Naive thymus-derived CD8-positive, alpha-beta T cell (primary cell): ENCODE measurements around the gene UCK1. TPM values are rescaled to one million over a fixed set of nuclear protein-coding genes. Genes with fewer than 3 reads are reported as not detected.
"Not testable (repeated sequence)": the region's sequence is repeated elsewhere in the genome, so short reads cannot be mapped to it uniquely, and the experiment has no call there.

ENCODE experiments used
- ATAC-seq, 2 donors: fragments of 150-1000 bp; cut with Tn5 transposase in 1 of 2; sonication (Bioruptor Pico), chemical (Tn5 transposase) in 1 of 2; 1 replicate in 1 of 2; 2 replicates in 1 of 2; pipeline ENCODE4 v1.10.0; 2021; ENCODE audit warnings: mild to moderate bottlenecking in 2 of 2, moderate library complexity in 2 of 2
- POLR2A ChIA-PET: fragments of 350-600 bp; sonication (Branson Sonifier 250); formaldehyde crosslinking; loops from one replicate; lab custom pipeline; 2021; ENCODE audit warnings: antibody characterized with exemption; lab: Charles Lee
- DNase-seq, 10 donors: peaks; one replicate each; pipeline versions ENCODE4 v3.0.0 to v3.0.0-alpha.2; 2020 to 2022
- H3K27ac Mint-ChIP-seq, 10 donors: one replicate each; pipeline ENCODE4 v1.8.0; 2020 to 2022; ENCODE audit warnings: mild to moderate bottlenecking in 10 of 10, mixed read lengths in 10 of 10, moderate library complexity in 4 of 10, inconsistent platforms in 1 of 10
- H3K27me3 Mint-ChIP-seq, 5 donors: one replicate each; pipeline ENCODE4 v1.8.0; 2021 to 2022; ENCODE audit warnings: mixed read lengths in 5 of 5
- H3K36me3 Mint-ChIP-seq, 3 donors: one replicate each; pipeline ENCODE4 v1.8.0; 2020 to 2022; ENCODE audit warnings: mixed read lengths in 3 of 3, mild to moderate bottlenecking in 2 of 3, inconsistent platforms in 1 of 3
- H3K4me1 Mint-ChIP-seq, 4 donors: one replicate each; pipeline ENCODE4 v1.8.0; 2021 to 2022; ENCODE audit warnings: mixed read lengths in 4 of 4
- H3K4me3 Mint-ChIP-seq, 10 donors: one replicate each; pipeline ENCODE4 v1.8.0; 2020 to 2022; ENCODE audit warnings: mild to moderate bottlenecking in 10 of 10, mixed read lengths in 10 of 10, moderate library complexity in 6 of 10, inconsistent platforms in 1 of 10
- H3K9me3 Mint-ChIP-seq, 9 donors: one replicate each; pipeline ENCODE4 v1.8.0; 2020 to 2022; ENCODE audit warnings: mixed read lengths in 9 of 9, mild to moderate bottlenecking in 3 of 9, inconsistent platforms in 1 of 9, moderate library complexity in 1 of 9
- polyA plus RNA-seq, 3 donors: library from polyadenylated mRNA; unstranded; fragments of 300-500 nt; fragmentation: Illumina TruSeq; gene quantifications; one replicate each; pipeline ENCODE4 v1.2.3, GENCODE V29; 2021
- total RNA-seq, 8 experiments: library from RNA in 2 of 8; stranded (reverse) in 2 of 8; gene quantifications; one replicate each; pipeline ENCODE4 v1.2.3 and lab custom pipeline; 2021 to 2026

UCK1 gene
- total and polyA plus RNA-seq, 5 experiments from 2014 or later: 21.8 to 29.9 (median 24.0) TPM

DNA sequence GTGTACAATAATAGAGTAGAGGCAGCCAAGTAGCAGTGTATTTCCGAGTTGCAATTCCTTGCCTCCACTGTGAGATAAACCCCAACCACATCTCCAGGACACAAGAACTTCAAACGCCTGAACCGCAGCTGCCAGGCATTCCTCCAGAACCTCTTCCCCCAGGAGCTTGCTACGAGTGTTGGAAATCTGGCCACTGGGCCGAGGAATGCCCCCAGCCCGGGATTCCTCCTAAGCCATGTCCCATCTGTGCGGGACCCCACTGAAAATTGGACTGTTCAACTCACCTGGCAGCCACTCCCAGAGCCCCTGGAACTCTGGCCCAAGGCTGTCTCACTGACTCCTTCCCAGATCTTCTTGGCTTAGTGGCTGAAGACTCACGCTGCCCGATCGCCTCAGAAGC, 18.1 kb upstream of the UCK1 start:
- H3K36me3 Mint-ChIP-seq: peaks cover 9 to 14% (median 12%) of the 10 kb centered on the region in 3 donors
- peaks cover 0 to 25% (median 4%) of the 10 kb centered on the region in 9 donors for H3K9me3 Mint-ChIP-seq
- H3K27ac Mint-ChIP-seq, ATAC-seq, POLR2A ChIA-PET, DNase-seq, H3K4me3 Mint-ChIP-seq: not testable (repeated sequence)
- H3K27me3 Mint-ChIP-seq: peaks cover 36 to 67% (median 58%) of the 10 kb centered on the region in 5 donors
- H3K4me1 Mint-ChIP-seq: peaks cover 16 to 26% (median 18%) of the 10 kb centered on the region in 4 donors

DNA sequence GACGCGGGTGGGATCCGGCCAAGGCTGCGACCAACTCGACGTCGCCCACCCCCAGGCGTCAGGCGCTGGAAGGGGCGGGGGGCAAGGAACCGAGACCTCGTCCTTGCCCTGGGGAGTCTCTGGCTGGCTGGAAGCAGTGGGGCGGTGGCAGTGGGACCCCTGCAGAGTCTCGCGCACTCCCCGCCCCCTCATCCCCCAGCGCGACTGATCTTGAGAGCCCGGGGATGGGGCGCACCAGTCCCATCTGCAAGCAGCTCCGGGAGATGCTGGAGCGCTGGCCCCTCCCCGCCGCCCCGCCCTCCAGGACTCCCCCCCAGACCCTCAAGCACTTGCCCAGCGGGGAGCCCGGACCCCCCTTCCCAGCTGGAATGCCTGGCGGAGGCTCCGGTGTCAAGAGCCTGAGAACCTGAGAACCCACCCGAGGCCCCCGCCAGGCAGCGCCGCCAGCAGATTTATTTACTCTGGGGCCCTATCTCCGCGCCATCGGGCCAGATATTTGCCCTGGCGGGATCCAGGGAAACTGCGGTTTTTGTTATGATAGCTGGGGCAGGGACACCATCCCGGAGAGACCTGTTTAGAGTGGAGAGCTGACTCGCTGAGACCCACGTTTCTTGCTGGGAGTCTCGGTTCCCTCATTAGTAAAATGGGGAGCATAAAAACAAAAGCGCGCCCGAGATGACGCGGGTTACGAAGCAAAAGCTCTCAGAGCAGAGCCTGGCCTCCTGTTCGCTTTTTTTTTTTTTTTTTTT, 15.4 kb upstream of the UCK1 start:
- H3K4me3 Mint-ChIP-seq: peak overlapping the region; percentile 73 to 88 (median 82)
- DNase-seq: peak in 2 of 10 donors; percentile 16
- POLR2A ChIA-PET: interaction anchor here (0.7 to 2.0 kb wide), 6 partner anchors 13 to 422 kb away, joined by 3 to 6 read pairs (median 4); partner anchors contain the start of gene NUP214
- H3K36me3 Mint-ChIP-seq: peaks cover 12 to 25% (median 21%) of the 10 kb centered on the region in 3 donors
- peaks cover 0 to 48% (median 11%) of the 10 kb centered on the region in 9 donors for H3K9me3 Mint-ChIP-seq
- peaks cover 30 to 48% (median 43%) of the 10 kb centered on the region in 5 donors for H3K27me3 Mint-ChIP-seq
- ATAC-seq: peak; percentile 56 to 57
- no peak overlapping the region for H3K27ac Mint-ChIP-seq
- H3K4me1 Mint-ChIP-seq: peaks cover 16 to 26% (median 18%) of the 10 kb centered on the region in 4 donors

DNA sequence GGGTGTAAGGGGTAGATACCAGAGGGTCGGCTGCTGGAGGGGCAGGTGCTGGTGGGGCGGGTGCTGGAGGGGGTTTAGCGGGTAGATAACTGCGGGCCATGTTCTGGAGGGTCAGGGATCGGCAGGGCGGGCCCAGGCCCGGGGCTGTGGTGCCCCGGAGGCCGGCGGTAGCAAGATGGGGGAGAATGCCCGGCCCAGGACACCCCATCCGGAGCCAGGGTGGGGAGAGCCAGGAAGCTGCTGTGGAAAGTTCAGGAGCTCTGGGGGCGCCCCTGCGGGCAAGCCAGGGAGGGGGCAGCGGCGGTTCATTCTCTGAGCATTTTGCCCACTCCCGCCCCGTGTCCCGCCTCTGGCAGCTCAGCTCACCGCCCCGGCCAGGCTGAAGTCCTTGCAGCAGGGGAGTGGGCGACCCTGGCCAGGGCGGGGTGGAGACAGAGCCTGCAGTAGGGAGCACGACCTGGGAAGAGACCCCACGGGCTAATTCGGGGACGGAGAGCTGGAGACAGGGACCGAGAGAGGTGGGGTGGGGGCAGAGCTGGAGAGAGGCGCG, 14.8 kb upstream of the UCK1 start:
- ATAC-seq (peak in 1 of 2 donors; percentile 47), DNase-seq (no peak)
- Mint-ChIP-seq H3K27me3 (peaks cover 29 to 45% (median 39%) of the 10 kb centered on the region in 5 donors), H3K9me3 (peaks cover 0 to 48% (median 11%) of the 10 kb centered on the region in 9 donors), H3K27ac (peak overlapping the region in 1 of 10 donors; percentile 19), H3K36me3 (peaks cover 12 to 25% (median 21%) of the 10 kb centered on the region in 3 donors), H3K4me3 (peak overlapping the region; percentile 11 to 88 (median 66)), H3K4me1 (peaks cover 16 to 27% (median 19%) of the 10 kb centered on the region in 4 donors)
- POLR2A ChIA-PET: interaction anchor here (1.1 to 2.0 kb wide), 5 partner anchors 12 to 421 kb away, joined by 3 to 6 read pairs (median 4); partner anchors contain the start of gene NUP214

DNA sequence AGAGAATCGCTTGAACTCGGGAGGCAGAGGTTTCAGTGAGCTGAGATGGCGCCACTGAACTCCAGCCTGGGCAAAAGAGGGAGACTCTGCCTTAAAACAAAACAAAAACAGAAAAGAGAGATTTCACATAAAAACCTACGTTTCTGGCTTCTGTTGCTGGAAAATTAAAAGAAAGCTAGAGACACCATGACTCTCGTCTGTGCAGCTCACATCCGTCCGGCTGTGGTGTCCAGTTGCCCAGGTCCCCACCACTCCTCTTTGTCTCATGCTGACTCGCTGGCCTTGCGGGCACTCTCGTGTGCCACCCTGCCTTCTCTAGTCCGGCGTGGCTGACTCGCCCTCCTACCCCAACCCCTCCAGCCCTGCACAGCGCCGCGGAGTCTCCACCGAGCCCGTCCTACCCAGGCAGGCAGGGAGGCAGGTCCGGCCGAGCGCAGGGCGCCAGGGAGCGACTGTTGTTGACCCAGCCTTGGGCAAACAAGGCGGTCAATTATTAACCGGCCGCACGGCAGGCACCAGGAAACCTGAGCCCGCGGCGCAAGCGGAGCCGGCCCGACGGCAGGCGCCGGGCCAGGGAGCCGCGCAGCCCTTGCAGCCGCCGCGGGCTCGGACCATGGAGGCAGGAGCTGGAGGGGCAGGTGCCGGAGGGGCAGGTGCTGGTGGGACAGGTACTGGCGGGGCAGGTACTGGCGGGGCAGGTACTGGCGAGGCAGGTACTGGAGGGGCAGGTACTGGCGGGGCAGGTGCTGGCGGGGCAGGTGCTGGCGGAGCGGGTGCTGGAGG, 14.1 kb upstream of the UCK1 start, which contains the start of gene PRRT1B:
Gene PRRT1B, plus strand, starts transcription at position 521 of the 783 bp plus-strand sequence. Its CDS starts 93 bp downstream, at position 614.
- Mint-ChIP-seq H3K36me3 (peaks cover 12 to 25% (median 21%) of the 10 kb centered on the region in 3 donors), H3K4me1 (peaks cover 18 to 34% (median 26%) of the 10 kb centered on the region in 4 donors), H3K27ac (peak within 1 kb of the TSS in 1 of 10 donors; percentile 19), H3K9me3 (peaks cover 0 to 48% (median 11%) of the 10 kb centered on the region in 9 donors), H3K27me3 (peaks cover 27 to 40% (median 34%) of the 10 kb centered on the region in 5 donors), H3K4me3 (peak within 1 kb of the TSS; percentile 11 to 88 (median 74))
- POLR2A ChIA-PET: interaction anchor here (0.7 to 2.0 kb wide), 4 partner anchors 33 to 1486 kb away, joined by 3 to 5 read pairs (median 4); partner anchors contain the start of genes GTF3C5 and NUP214
- DNase-seq (no peak), ATAC-seq (no peak)

DNA sequence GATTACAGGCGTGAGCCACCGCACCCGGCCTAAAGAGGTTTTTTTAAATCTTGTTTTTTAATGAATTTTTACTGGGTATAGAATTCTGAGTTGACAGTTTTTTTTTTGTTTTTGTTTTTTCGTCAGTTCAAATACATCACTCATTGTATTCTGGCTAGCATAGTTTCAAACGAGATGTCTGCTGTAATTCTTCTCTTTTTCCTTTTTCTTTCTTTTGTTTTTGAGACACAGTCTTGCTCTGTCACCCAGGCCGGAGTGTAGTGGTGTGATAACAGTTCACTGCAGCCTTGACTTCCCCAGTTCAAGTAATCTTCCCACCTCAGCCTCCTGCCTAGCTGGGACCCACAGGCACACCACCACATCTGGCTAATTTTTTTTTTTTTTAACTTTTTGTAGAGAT, 12.1 kb upstream of the UCK1 start:
- no peak for ATAC-seq
- Mint-ChIP-seq H3K4me3 (no peak overlapping the region), H3K36me3 (peaks cover 9 to 16% (median 16%) of the 10 kb centered on the region in 3 donors)

DNA sequence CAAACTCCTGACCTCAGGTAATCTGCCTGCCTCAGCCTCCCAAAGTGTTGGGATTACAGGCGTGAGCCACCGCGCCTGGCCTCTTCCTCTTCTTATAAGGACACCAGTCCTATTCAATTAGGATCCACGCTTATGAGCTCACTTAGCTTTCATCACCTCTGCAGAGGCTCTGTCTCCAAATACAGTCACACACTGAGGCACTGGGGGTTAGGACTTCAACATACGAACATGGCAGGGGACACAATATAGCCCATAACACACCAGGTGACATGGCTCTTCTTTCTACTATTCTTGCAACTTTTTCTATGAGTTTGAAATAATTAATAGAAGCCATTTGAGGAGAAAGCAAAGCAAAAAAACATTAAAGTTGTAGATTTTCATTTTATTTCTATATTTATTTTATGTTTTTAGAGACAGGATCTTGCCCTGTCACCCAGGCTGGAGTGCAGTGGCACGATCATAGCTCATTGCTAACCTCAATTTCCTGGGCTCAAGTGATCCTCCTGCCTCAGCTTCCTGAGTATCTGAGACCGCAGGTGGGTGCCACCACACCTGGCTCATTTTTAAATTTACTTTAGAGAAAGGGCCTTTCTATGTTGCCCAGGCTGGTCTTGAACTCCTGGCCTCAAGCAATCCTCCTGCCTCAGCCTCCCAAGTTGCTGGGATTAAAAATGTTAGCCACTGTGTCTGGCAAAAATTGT, 8.3 kb upstream of the UCK1 start:
- H3K27me3 Mint-ChIP-seq: no peaks in the 10 kb centered on the region
- POLR2A ChIA-PET: interaction anchor here (1.1 to 1.4 kb wide), 3 partner anchors 26 to 283 kb away, joined by 3 to 7 read pairs (median 3); no protein-coding TSS in a partner anchor
- H3K4me3 Mint-ChIP-seq: peak overlapping the region in 8 of 10 donors; percentile 7 to 83 (median 60)
- peak; percentile 46 to 67 for ATAC-seq
- peak overlapping the region in 7 of 10 donors; percentile 40 to 86 (median 71) for H3K27ac Mint-ChIP-seq
- peaks cover 0 to 26% (median 10%) of the 10 kb centered on the region in 9 donors for H3K9me3 Mint-ChIP-seq
- H3K4me1 Mint-ChIP-seq: peaks cover 7 to 46% (median 28%) of the 10 kb centered on the region in 4 donors
- DNase-seq: peak in 4 of 10 donors; percentile 35 to 44 (median 41)
- H3K36me3 Mint-ChIP-seq: peaks cover 0 to 13% (median 12%) of the 10 kb centered on the region in 3 donors

More for the DNA sequence above, 12.1 kb upstream of the UCK1 start:
- H3K27me3 Mint-ChIP-seq: peaks cover 11 to 20% (median 13%) of the 10 kb centered on the region in 5 donors
- H3K9me3 Mint-ChIP-seq: peaks cover 0 to 39% (median 11%) of the 10 kb centered on the region in 9 donors
- DNase-seq: no peak
- peaks cover 12 to 38% (median 35%) of the 10 kb centered on the region in 4 donors for H3K4me1 Mint-ChIP-seq
- POLR2A ChIA-PET: no interaction called here
- H3K27ac Mint-ChIP-seq: no peak overlapping the region

DNA sequence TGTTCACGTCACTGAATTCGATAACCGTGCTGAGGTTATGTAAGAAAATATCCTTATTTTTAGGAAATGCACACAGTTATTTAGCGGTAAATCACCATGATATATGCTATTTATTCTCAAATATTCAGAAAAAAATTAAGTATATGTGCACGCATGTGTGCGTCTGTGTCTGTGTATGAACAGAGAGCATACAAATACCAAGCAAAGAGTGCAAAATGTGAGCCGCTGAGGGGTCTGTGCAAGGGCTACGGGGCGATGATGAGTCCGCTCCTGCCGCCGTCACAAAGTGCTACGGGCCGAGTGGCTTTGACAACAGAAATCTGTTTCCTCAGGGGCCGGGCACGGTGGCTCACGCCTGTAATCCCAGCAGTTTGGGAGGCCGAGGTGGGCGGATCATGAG, 6.9 kb upstream of the UCK1 start:
- H3K36me3 Mint-ChIP-seq: peaks cover 0 to 3% (median under 1%) of the 10 kb centered on the region in 3 donors
- H3K27ac Mint-ChIP-seq: no peak overlapping the region
- H3K4me3 Mint-ChIP-seq: peak overlapping the region in 2 of 10 donors; percentile 10 to 20
- DNase-seq (no peak), ATAC-seq (no peak)
- H3K9me3 Mint-ChIP-seq: peaks cover 0 to 11% (median 4%) of the 10 kb centered on the region in 9 donors
- no peaks in the 10 kb centered on the region for H3K27me3 Mint-ChIP-seq
- H3K4me1 Mint-ChIP-seq: peaks cover 8 to 54% (median 32%) of the 10 kb centered on the region in 4 donors
- POLR2A ChIA-PET: no interaction called here

DNA sequence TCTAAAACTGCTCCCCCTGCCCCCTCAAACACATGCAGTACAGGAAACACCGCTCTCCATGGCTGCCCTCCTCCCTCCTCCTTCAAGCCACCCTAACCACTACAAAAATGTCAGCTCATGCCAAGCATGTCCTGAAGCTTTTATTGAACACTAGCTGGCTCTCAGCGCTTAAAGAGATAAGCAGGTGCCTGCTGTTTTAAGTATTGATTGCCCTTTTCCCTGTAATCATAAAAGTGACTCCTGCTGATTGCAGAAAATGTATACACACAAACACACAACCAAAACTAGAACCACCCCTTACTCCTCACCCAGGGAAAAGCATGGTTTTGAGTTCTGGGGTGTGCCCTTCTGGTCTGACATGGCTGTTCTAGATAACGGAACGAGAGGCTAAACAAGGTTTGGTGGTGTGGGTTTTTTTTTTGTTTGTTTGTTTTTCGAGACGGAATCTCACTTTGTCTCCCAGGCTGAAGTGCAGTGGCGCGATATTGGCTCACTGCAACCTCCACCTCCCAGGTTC, 3.7 kb upstream of the UCK1 start:
- peak overlapping the region; percentile 36 to 84 (median 62) for H3K4me3 Mint-ChIP-seq
- no peaks in the 10 kb centered on the region for H3K27me3 Mint-ChIP-seq
- H3K27ac Mint-ChIP-seq: peak overlapping the region in 7 of 10 donors; percentile 3 to 80 (median 44)
- ATAC-seq (peak; percentile 59 to 78), DNase-seq (peak in 8 of 10 donors; percentile 27 to 76 (median 52))
- H3K4me1 Mint-ChIP-seq: peaks cover 11 to 53% (median 30%) of the 10 kb centered on the region in 4 donors
- H3K9me3 Mint-ChIP-seq: no peaks in the 10 kb centered on the region
- no peaks in the 10 kb centered on the region for H3K36me3 Mint-ChIP-seq
- POLR2A ChIA-PET: interaction anchor here (0.7 to 2.5 kb wide), 7 partner anchors 12 to 1601 kb away, joined by 3 to 6 read pairs (median 3); no protein-coding TSS in a partner anchor

DNA sequence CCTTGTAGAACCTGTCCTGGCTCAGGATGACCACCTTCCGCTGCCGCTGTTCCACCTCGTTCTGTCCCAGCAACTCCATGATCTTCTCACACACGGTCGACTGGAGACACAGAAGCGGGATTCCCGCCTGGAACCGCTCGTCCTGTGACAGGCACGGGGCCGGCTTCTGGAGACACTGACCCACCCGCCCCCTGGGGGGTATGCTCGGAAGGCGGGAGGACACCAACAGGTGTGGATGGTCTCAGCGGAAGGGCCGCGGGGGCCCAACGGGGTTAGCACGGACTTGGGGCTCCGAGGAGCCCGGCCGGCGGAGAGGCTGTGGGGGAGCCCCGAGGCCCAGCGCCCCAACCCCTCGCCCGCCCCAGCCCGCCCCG, 530 bp downstream of the UCK1 start:
- Mint-ChIP-seq H3K27me3 (no peaks in the 10 kb centered on the region), H3K27ac (peak overlapping the region in 6 of 10 donors; percentile 20 to 83 (median 44)), H3K9me3 (no peaks in the 10 kb centered on the region), H3K36me3 (peaks cover 0 to 30% (median 2%) of the 10 kb centered on the region in 3 donors), H3K4me3 (peak overlapping the region; percentile 64 to 84 (median 73)), H3K4me1 (peaks cover 14 to 46% (median 26%) of the 10 kb centered on the region in 4 donors)
- DNase-seq (no peak), ATAC-seq (peak; percentile 7 to 15)
- POLR2A ChIA-PET: interaction anchor here (0.6 to 1.5 kb wide), 2 partner anchors 37 to 242 kb away, joined by 3 read pairs; no protein-coding TSS in a partner anchor

DNA sequence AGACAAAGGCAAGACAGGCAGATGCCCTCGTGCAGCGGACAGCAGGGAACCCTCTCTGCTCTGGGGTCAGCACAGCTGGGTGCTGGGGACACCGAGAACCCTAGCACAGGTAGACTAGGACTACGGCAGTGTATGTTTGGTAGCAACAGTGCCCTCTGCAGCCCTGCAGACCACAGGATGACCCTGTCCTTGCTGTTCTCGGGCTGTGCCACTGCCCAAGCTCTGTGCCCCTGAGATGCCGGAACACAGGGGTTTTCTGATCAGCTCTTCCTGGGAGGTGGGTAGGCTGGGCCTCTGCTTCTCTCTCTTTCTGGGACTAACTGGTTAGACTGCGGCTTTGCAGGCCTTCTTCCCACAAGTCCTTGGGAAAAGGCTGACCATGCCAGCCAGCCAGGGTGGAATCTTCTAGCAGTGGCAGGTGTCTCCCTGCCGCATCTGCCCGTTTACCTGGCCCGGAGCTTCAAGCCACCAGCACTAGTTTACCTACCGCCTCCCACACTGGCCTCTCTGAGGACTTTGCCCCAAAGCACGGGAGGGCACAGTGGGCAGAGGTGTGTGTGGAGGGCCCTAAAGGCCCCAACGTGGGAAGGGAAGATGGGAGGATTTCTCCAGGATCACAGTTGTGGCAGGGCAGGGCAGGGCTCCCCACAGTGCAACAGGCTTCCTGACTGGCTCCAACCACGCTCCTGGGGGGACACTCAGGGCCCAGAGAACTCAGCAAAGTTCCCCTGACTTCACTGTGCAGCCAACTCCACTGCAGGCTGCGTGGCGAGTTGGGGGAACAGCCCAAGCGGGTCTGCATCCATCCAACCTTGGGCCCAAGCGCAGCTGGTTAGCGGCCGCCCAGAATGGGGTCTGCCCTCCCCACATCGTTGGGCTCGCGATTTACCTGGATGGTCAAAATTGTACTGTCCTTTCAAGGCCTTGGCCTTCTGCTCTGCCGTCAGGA, 1.2 kb downstream of the UCK1 start:
- Mint-ChIP-seq H3K4me1 (peaks cover 14 to 39% (median 22%) of the 10 kb centered on the region in 4 donors), H3K4me3 (peak overlapping the region; percentile 64 to 84 (median 73)), H3K27ac (peak overlapping the region in 8 of 10 donors; percentile 33 to 83 (median 63)), H3K36me3 (peaks cover 0 to 37% (median 2%) of the 10 kb centered on the region in 3 donors), H3K9me3 (no peaks in the 10 kb centered on the region), H3K27me3 (no peaks in the 10 kb centered on the region)
- POLR2A ChIA-PET: interaction anchor here (0.6 to 1.5 kb wide), 2 partner anchors 36 to 242 kb away, joined by 3 read pairs; no protein-coding TSS in a partner anchor
- ATAC-seq (no peak), DNase-seq (no peak)
